Calu3 (cell line): ENCODE data around the gene WDR45B. TPM values are rescaled to one million over a fixed set of nuclear protein-coding genes. Genes with fewer than 3 reads are reported as not detected.

Experiments used
- BruUV-seq: library from RNA; stranded (reverse); fragments of 400-500 nt; replicated peaks from 2 replicates; lab custom pipeline; 2021; lab: Mats Ljungman, UMichigan
- CTCF ChIA-PET: fragments of 300-600 bp; sonication (Branson Sonifier 250); formaldehyde crosslinking; loops from one replicate; lab custom pipeline; 2022; ENCODE audit warnings: antibody characterized with exemption; lab: Charles Lee
- DNase-seq: peaks from one replicate; pipeline ENCODE4 v3.0.0; 2022
- H3K27ac Mint-ChIP-seq: one replicate; pipeline ENCODE4 v1.8.0; 2022; ENCODE audit warnings: mixed read lengths; ENCODE audit not compliant: unreplicated experiment
- H3K27me3 Mint-ChIP-seq: one replicate; pipeline ENCODE4 v1.8.0; 2022; ENCODE audit warnings: mixed read lengths; ENCODE audit not compliant: unreplicated experiment
- H3K36me3 Mint-ChIP-seq: one replicate; pipeline ENCODE4 v1.8.0; 2022; ENCODE audit warnings: mild to moderate bottlenecking, moderate library complexity, mixed read lengths; ENCODE audit not compliant: insufficient read depth, unreplicated experiment
- H3K4me1 Mint-ChIP-seq: one replicate; pipeline ENCODE4 v1.8.0; 2022; ENCODE audit warnings: mild to moderate bottlenecking, low read depth, mixed read lengths; ENCODE audit not compliant: unreplicated experiment
- H3K4me3 Mint-ChIP-seq: one replicate; pipeline ENCODE4 v1.8.0; 2022; ENCODE audit warnings: mild to moderate bottlenecking, low read depth, moderate library complexity, mixed read lengths; ENCODE audit not compliant: unreplicated experiment
- H3K9me3 Mint-ChIP-seq: one replicate; pipeline ENCODE4 v1.8.0; 2022; ENCODE audit warnings: low read depth, mixed read lengths; ENCODE audit not compliant: unreplicated experiment
- intact Hi-C: fragments of 100-400 bp; cut with micrococcal nuclease; formaldehyde crosslinking; loops from one replicate; pipeline ENCODE4 v1.10.0; 2022; ENCODE audit not compliant: unreplicated experiment
- total RNA-seq: library from RNA; stranded (reverse); gene quantifications from 2 replicates; pipeline ENCODE4 v1.2.3, GENCODE V29; 2022
- TF ChIP-seq, protein P1 (sequence below): fragments of 200-600 bp; IDR thresholded peaks from one replicate; pipeline ENCODE4 v1.8.0; 2022; ENCODE audit warnings: antibody characterized with exemption; ENCODE audit not compliant: unreplicated experiment

Gene WDR45B
- total RNA-seq, 1 experiment from 2014 or later: 108 TPM

DNA sequence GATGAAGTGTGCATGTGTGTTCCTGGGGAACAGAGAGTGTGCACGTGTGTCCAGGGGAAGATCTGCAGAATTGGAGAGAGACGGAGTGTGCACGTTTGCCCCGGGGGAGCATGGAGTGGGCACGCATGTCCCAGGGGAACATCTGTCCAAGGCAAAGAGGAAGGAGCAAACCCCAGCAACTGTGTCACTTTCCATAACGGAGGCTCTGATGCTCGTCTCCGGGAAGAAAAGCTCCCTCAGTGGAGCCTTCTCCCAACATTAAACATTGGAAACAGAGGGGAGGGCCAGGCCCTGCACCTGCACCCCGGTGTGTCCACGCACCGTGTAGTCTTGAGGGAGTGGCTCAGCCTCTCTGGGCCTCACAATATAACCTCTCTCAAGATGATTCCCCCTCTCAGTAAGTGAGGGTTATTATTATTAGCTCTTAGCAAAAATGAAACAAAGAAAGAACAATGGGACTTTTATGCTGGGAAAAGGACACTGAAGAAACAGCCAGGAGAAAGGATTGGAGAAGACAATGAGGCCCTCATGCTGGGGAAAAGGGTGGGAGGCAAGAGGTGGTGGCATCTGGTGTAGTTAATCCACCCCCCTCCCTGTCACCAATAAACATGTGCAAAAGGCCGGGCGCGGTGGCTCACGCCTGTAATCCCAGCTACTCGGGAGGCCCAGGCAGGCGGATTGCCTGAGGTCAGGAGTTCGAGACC, 42.7 kb upstream of the WDR45B start:
- TF ChIP-seq, protein P1, sequence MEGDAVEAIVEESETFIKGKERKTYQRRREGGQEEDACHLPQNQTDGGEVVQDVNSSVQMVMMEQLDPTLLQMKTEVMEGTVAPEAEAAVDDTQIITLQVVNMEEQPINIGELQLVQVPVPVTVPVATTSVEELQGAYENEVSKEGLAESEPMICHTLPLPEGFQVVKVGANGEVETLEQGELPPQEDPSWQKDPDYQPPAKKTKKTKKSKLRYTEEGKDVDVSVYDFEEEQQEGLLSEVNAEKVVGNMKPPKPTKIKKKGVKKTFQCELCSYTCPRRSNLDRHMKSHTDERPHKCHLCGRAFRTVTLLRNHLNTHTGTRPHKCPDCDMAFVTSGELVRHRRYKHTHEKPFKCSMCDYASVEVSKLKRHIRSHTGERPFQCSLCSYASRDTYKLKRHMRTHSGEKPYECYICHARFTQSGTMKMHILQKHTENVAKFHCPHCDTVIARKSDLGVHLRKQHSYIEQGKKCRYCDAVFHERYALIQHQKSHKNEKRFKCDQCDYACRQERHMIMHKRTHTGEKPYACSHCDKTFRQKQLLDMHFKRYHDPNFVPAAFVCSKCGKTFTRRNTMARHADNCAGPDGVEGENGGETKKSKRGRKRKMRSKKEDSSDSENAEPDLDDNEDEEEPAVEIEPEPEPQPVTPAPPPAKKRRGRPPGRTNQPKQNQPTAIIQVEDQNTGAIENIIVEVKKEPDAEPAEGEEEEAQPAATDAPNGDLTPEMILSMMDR: no peak
- Mint-ChIP-seq H3K4me3 (no peak overlapping the region), H3K9me3 (peaks cover 4% of the 10 kb centered on the region), H3K36me3 (peaks cover 20% of the 10 kb centered on the region), H3K27ac (no peak overlapping the region), H3K4me1 (peaks cover 39% of the 10 kb centered on the region), H3K27me3 (no peaks in the 10 kb centered on the region)
- CTCF ChIA-PET: no interaction called here
- BruUV-seq: no TSS peak
- intact Hi-C loops: no loop called here
- no peak for DNase-seq

DNA sequence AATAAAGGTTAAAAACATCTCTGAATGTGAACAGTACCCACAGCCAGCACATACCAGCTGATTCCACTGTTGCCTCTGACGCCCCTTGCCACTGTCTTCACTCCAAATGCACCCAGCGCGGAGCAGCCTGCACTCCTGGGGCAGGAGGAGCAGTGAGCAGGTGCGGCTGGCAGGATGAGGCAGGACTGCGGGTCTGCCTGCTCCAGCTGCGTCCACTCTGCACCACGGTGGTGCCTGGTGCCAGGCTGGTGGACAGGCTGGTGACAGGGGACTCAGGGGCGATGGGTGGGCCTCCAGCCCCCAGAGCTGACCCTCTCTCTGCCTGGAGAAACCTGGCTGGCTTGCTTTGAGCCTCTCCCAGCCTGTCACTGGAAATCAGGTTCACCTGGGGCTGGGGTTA, 40.8 kb upstream of the WDR45B start:
- peaks cover 24% of the 10 kb centered on the region for H3K36me3 Mint-ChIP-seq
- no TSS peak for BruUV-seq
- no peak overlapping the region for H3K27ac Mint-ChIP-seq
- no peaks in the 10 kb centered on the region for H3K9me3 Mint-ChIP-seq
- peaks cover 49% of the 10 kb centered on the region for H3K4me1 Mint-ChIP-seq
- CTCF ChIA-PET: interaction anchor here (0.7 to 2.6 kb wide), 4 partner anchors 19 to 100 kb away, joined by 4 to 14 read pairs (median 8); partner anchors contain the start of gene FN3KRP
- H3K4me3 Mint-ChIP-seq: no peak overlapping the region
- TF ChIP-seq, protein P1: no peak
- no peaks in the 10 kb centered on the region for H3K27me3 Mint-ChIP-seq
- intact Hi-C loops: no loop called here
- DNase-seq: no peak

DNA sequence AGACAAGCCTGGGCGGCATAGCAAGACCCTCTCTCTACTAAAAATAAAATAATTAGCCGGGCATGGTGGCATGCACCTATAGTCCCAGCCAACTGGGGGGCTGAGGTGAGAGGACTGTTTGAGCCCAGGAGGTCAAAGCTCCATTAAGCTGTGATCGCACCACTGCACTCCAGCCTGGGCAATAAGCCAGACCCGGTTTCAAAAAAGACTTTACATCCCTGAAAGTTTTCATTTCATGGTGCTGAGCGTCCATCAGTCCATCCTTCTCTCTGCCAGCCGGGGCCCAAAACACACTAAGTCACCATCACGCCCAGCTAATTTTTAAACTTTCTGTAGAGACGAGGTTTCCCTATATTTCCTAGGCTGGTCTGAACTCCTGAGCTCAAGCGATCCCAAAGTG, 39.6 kb upstream of the WDR45B start:
- DNase-seq: no peak
- CTCF ChIA-PET: interaction anchor here (0.9 to 2.6 kb wide), 6 partner anchors 10 to 68 kb away, joined by 3 to 14 read pairs (median 6); partner anchors contain the start of genes FN3KRP and RAB40B
- no TSS peak for BruUV-seq
- Mint-ChIP-seq H3K9me3 (no peaks in the 10 kb centered on the region), H3K36me3 (peaks cover 30% of the 10 kb centered on the region), H3K27ac (peak overlapping the region; percentile 96), H3K4me1 (peaks cover 49% of the 10 kb centered on the region), H3K27me3 (no peaks in the 10 kb centered on the region), H3K4me3 (peak overlapping the region; percentile 42)
- intact Hi-C loops: no loop called here
- TF ChIP-seq, protein P1: no peak

DNA sequence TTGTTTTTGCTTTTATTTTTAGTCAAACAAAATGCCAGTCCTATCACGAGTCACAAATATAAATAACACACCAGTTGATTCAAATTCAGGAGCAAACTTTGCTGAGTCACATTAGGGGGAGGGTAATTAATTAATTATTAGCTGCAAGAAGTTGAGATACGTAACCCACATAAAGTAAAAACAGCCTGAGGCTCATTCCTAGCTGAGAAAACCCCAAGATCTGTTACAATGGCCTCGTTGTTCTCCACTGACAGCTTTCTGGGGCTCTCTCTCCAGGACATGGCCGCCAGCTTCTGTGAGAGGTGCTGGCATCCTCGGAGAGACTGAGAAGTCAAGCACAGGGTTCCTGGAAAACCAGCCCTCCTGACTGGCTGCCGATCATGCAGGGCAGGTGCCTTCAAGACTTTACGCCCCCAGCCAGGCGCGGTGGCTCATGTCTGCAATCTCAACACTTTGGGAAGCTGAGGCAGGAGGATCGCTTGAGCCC, 39.2 kb upstream of the WDR45B start:
- CTCF ChIA-PET: interaction anchor here (0.9 to 2.6 kb wide), 5 partner anchors 10 to 69 kb away, joined by 3 to 14 read pairs (median 6); partner anchors contain the start of genes FN3KRP and RAB40B
- intact Hi-C loops: no loop called here
- no peaks in the 10 kb centered on the region for H3K27me3 Mint-ChIP-seq
- TF ChIP-seq, protein P1: no peak
- peaks cover 30% of the 10 kb centered on the region for H3K36me3 Mint-ChIP-seq
- no peaks in the 10 kb centered on the region for H3K9me3 Mint-ChIP-seq
- H3K27ac Mint-ChIP-seq: peak overlapping the region; percentile 96
- peaks cover 49% of the 10 kb centered on the region for H3K4me1 Mint-ChIP-seq
- DNase-seq: peak; percentile 76
- peak overlapping the region; percentile 42 for H3K4me3 Mint-ChIP-seq
- no TSS peak for BruUV-seq
